Adrenal gland (tissue), 12 donors: Measurements from ENCODE around the gene ST6GALNAC3. TPM values are rescaled to one million over a fixed set of nuclear protein-coding genes. Genes with fewer than 3 reads are reported as not detected.

ENCODE experiments used
- DNase-seq, 7 donors: peaks; one replicate each; pipeline ENCODE4 v3.0.0-alpha.2; 2019 to 2020
- H3K27ac ChIP-seq, 5 donors: fragments of 200-600 bp; sonication (generic) in 4 of 5; 1 replicate in 3 of 5; 2 replicates in 2 of 5; pipeline versions ENCODE4 v1.5.1 to v1.8.0; 2016 to 2020; ENCODE audit warnings: mild to moderate bottlenecking in 1 of 5
- H3K27me3 ChIP-seq: fragments of 200-600 bp; 2 replicates; pipeline ENCODE4 v1.8.0; 2021
- H3K36me3 ChIP-seq, 2 donors: fragments of 200-600 bp; replicated peaks in 1 of 2; 1 replicate in 1 of 2; 2 replicates in 1 of 2; pipeline versions ENCODE4 v1.5.1 to v1.8.0; 2018 to 2022
- H3K4me1 ChIP-seq, 2 donors: fragments of 200-600 bp; replicated peaks in 1 of 2; 1 replicate in 1 of 2; 2 replicates in 1 of 2; pipeline versions ENCODE4 v1.5.1 to v1.8.0; 2018 to 2021
- H3K4me3 ChIP-seq, 4 donors: fragments of 200-600 bp; sonication (generic) in 3 of 4; one replicate each; pipeline ENCODE4 v1.5.1; 2016 to 2018
- H3K9me3 ChIP-seq, 3 donors: fragments of 200-600 bp; sonication (generic) in 1 of 3; replicated peaks in 1 of 3; 1 replicate in 2 of 3; 2 replicates in 1 of 3; pipeline versions ENCODE4 v1.5.1 to v1.8.0; 2016 to 2021
- POLR2A ChIP-seq, 2 donors: fragments of 450-650 bp; IDR thresholded peaks; one replicate each; pipeline ENCODE4 v1.6.1; 2017; ENCODE audit warnings: antibody characterized with exemption in 2 of 2, mild to moderate bottlenecking in 2 of 2, moderate library complexity in 1 of 2
- WGBS, 4 donors: extraction: QIAGEN DNeasy Blood & Tissue Kit in 2 of 4; methylation state at CpG; one replicate each; pipeline versions ENCODE4 v1.1.5 to v1.1.7; 2013 to 2017; 5-methylcytosine and 5-hydroxymethylcytosine counted together
- intact Hi-C, 2 donors: fragments of 100-400 bp; cut with DNase I; formaldehyde crosslinking; loops; one replicate each; pipeline versions ENCODE4 v1.14.1 to v1.15.0; 2022 to 2023
- polyA plus RNA-seq, 3 donors: library from polyadenylated mRNA; stranded (reverse); fragments of 200-250 nt in 2 of 3; fragments of 350-450 nt in 1 of 3; fragmentation: Illumina TruSeq in 1 of 3; extraction: RNeasy Lipid Tissue Mini Kit (QIAGEN cat#74804) in 1 of 3; gene quantifications; one replicate each; pipeline ENCODE4 v1.2.3, GENCODE V29; 2013 to 2014
- total RNA-seq, 9 donors: library from RNA; depleted of rRNA in 4 of 9; stranded (reverse); fragments of >200 nt in 4 of 9; fragments of 120-200 nt in 1 of 9; fragmentation: NEBNext Ultra II Directional in 1 of 9; extraction: Animal tissue kit (Norgen Biotek cat#: 25700) in 1 of 9; gene quantifications; one replicate each; pipeline versions ENCODE4 v1.1.0 to v1.2.4, GENCODE V29; 2013 to 2023
- TF ChIP-seq, protein P1 (sequence below), 6 experiments: fragments of 450-650 bp in 4 of 6; fragments of 200-600 bp in 2 of 6; sonication (generic) in 1 of 6; IDR thresholded peaks; 1 replicate in 5 of 6; 2 replicates in 1 of 6; pipeline versions ENCODE4 v1.5.1 to v1.8.0; 2016 to 2021; ENCODE audit warnings: antibody characterized with exemption in 6 of 6, mild to moderate bottlenecking in 2 of 6, moderate library complexity in 1 of 6
- donor health status: healthy with polysubstance abuse.
- donor health status: Bipolar disorder and iron deficiency.
- donor health status: DM: yes; HTN: yes; CAD: no.
- donor health status: DM: no; HTN: no; CAD: no.
- donor health status: DM: no; HTN: no; CAD: no.
- donor health status: DM: yes; HTN: yes; CAD: no.

ST6GALNAC3 gene
- total and polyA plus RNA-seq, 12 donors = 1.4 to 11.5 (median 5.9) TPM

DNA sequence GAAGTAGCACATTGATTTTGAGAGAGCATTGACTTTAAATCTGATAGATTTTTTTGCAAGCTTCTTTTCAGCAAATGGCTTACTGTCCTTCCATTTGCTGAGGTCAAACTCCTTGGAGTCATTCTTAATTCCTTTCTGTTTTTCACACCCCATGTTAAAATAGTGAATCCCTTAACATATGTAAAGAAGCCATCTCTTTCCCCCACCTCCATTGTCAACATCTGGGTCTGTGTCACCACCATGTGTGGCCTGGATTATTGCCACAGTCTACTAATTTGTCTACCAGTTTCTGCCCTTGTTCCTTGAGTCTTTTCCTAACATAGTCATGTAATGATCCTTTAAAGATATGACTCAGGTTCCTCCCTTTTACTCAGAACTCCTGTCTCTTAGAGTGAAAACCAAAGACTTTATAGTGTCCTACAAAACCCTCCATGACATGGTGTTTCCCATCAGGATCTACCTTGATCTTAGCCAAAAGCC is 104.7 kb downstream of the ST6GALNAC3 start:
- Histone ChIP-seq H3K27me3 (no peaks in the 10 kb centered on the region), H3K27ac (no peak overlapping the region), H3K4me3 (no peak overlapping the region), H3K36me3 (no peaks in the 10 kb centered on the region), H3K4me1 (no peaks in the 10 kb centered on the region), H3K9me3 (no peaks in the 10 kb centered on the region)
- intact Hi-C loops = no loop called here
- no peak for DNase-seq
- TF ChIP-seq POLR2A (IDR thresholded peaks at IDR 0.05) = no peak
- TF ChIP-seq, protein P1, sequence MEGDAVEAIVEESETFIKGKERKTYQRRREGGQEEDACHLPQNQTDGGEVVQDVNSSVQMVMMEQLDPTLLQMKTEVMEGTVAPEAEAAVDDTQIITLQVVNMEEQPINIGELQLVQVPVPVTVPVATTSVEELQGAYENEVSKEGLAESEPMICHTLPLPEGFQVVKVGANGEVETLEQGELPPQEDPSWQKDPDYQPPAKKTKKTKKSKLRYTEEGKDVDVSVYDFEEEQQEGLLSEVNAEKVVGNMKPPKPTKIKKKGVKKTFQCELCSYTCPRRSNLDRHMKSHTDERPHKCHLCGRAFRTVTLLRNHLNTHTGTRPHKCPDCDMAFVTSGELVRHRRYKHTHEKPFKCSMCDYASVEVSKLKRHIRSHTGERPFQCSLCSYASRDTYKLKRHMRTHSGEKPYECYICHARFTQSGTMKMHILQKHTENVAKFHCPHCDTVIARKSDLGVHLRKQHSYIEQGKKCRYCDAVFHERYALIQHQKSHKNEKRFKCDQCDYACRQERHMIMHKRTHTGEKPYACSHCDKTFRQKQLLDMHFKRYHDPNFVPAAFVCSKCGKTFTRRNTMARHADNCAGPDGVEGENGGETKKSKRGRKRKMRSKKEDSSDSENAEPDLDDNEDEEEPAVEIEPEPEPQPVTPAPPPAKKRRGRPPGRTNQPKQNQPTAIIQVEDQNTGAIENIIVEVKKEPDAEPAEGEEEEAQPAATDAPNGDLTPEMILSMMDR (IDR thresholded peaks at IDR 0.05) = no peak

DNA sequence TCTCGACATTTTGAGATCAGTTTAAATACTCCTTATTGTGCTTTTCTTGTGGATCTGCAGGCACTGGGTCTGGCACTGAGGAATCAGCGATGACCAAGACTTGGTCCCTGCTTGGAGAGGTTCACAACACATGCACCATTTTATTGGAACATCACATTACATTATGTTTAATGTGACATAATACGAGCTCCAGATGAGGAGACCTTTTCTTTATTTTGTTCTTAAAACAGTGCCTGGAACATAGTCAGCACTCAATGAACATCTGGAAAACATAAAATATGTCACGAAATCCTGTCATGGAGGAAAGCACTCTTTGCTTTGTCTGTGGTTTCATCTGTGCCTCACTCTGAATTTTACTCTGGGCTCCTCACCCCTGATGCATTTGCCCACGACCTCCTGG is 110.7 kb downstream of the ST6GALNAC3 start:
- WGBS, 4 donors = 59 to 87% (median 81%) methylated on average over 5 of the region's 5 CpGs

DNA sequence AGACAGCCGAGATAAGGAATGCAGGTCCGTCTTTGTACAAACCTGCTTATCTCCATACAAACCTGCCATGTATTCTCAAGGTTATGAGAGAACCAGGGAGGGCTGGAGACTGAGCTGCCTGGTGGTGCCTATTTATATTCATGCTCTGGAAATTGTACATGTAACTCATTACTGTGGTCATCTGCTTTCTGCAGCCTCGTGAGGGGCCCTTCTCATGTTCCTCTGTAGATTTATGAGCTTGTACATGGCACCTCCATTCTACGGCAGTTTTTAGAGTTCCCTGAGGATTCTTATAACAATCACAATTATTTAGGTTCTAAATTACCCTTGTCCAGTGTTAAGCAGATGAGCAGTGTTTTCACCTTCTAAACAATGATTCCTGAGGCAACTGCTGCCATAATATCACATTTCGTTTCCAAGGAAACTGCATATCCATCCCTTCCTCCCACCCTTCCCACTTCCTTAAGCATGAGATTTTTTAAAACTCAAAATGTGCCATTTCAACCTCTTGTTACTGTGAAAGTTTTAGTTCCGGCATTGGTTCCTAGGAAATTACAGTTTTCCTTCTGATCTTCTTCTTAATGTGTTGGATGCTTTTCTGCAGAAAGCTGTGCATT is 112.1 kb downstream of the ST6GALNAC3 start:
- intact Hi-C loops = no loop called here
- Histone ChIP-seq H3K9me3 (no peaks in the 10 kb centered on the region), H3K27ac (no peak overlapping the region), H3K4me3 (no peak overlapping the region), H3K4me1 (no peaks in the 10 kb centered on the region), H3K27me3 (no peaks in the 10 kb centered on the region), H3K36me3 (no peaks in the 10 kb centered on the region)
- TF ChIP-seq POLR2A (IDR thresholded peaks at IDR 0.05) = no peak
- TF ChIP-seq, protein P1 (IDR thresholded peaks at IDR 0.05) = no peak
- no peak for DNase-seq
- 56 to 60% (median 57%) methylated on average over 6 of the region's 6 CpGs for WGBS, 4 donors

More for the DNA sequence above, 110.7 kb downstream of the ST6GALNAC3 start:
- no peak overlapping the region for H3K4me3 ChIP-seq
- no peaks in the 10 kb centered on the region for H3K4me1 ChIP-seq
- no peaks in the 10 kb centered on the region for H3K27me3 ChIP-seq
- no peaks in the 10 kb centered on the region for H3K9me3 ChIP-seq
- H3K36me3 ChIP-seq = no peaks in the 10 kb centered on the region
- intact Hi-C loops = no loop called here
- TF ChIP-seq, protein P1 (IDR thresholded peaks at IDR 0.05) = no peak
- TF ChIP-seq POLR2A (IDR thresholded peaks at IDR 0.05) = no peak
- no peak for DNase-seq
- H3K27ac ChIP-seq = no peak overlapping the region

DNA sequence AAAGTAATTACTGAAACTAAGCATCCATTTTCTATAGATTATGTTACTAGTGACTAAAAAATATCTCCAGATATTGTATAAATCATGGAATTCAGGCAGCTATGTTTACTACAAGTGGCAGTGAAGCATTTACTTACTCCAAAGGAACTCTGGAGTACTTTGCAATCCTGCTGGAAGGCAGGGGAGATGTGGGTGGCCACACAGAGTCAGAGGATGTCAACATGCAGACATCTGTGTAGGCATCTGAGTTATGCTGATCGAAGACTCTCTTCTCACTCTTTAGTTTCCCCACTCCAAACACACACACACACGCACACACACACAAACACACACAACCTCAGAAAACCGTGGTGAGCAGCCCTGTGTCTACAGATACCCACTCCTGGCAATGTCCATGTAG is 112.9 kb downstream of the ST6GALNAC3 start:
- intact Hi-C loops = no loop called here
- 84 to 92% (median 89%) methylated on average over 3 of the region's 3 CpGs for WGBS, 4 donors
- TF ChIP-seq, protein P1 (IDR thresholded peaks at IDR 0.05) = no peak
- TF ChIP-seq POLR2A (IDR thresholded peaks at IDR 0.05) = no peak

More for the DNA sequence above, 112.9 kb downstream of the ST6GALNAC3 start:
- Histone ChIP-seq H3K9me3 (no peaks in the 10 kb centered on the region), H3K4me1 (no peaks in the 10 kb centered on the region), H3K4me3 (no peak overlapping the region), H3K36me3 (no peaks in the 10 kb centered on the region), H3K27ac (no peak overlapping the region), H3K27me3 (no peaks in the 10 kb centered on the region)
- DNase-seq = no peak
